GM12891 (cell line): ENCODE data around the gene ME3.

Experiments
- DNase-seq: peaks from one replicate; pipeline ENCODE4 v3.0.0; 2011; ENCODE audit warnings: low spot score; ENCODE audit not compliant: insufficient read length
- FAIRE-seq: peaks from 2 replicates; lab custom pipeline; 2011; peaks lifted over from hg19 to GRCh38; lab: Jason Lieb, UNC
- PAX5 ChIP-seq: IDR thresholded peaks from 2 replicates; pipeline ENCODE4 v1.6.1; 2011; ENCODE audit warnings: low read length, moderate library complexity, mild to moderate bottlenecking; ENCODE audit not compliant: insufficient read depth, severe bottlenecking
- POLR2A ChIP-seq: IDR thresholded peaks from 2 replicates; pipeline ENCODE4 v1.6.1; 2011; ENCODE audit warnings: low read depth, low read length, control low read depth
- POLR2AphosphoS5 ChIP-seq: IDR thresholded peaks from 2 replicates; pipeline ENCODE4 v1.6.1; 2011; ENCODE audit warnings: low read depth, low read length, control low read depth
- POU2F2 ChIP-seq: IDR thresholded peaks from 2 replicates; pipeline ENCODE4 v1.6.1; 2011; ENCODE audit warnings: low read depth, mild to moderate bottlenecking, control low read depth, low read length, moderate library complexity
- SPI1 ChIP-seq: IDR thresholded peaks from 2 replicates; pipeline ENCODE4 v1.6.1; 2011; ENCODE audit warnings: low read depth, low read length, control low read depth
- TAF1 ChIP-seq: IDR thresholded peaks from 2 replicates; pipeline ENCODE4 v1.6.1; 2011; ENCODE audit warnings: low read depth, low read length, control low read depth

Gene ME3

DNA sequence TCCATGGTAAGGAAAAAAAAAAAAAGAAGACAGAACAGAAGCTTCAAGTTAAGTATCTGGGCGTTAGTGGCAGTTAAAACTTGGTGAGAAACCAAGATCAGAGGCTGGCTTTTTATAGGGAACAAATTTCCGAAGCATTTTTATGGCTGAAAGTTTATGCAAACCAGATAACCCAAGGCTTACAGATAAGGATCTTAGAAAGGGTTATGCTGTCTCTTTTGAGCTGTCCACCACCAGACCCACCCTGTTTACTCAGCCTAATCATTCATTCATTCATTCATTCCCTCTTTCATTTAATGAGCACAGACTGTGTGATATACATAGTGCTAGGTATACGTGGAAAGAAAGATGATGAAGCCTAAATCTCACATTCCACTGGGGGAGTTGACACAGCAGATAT is 89.5 kb downstream of the ME3 start:
- DNase-seq = no peak

GRCh38 chr11:86580535-86580934 is 91.9 kb downstream of the ME3 start:
- DNase-seq = no peak
- no peak for FAIRE-seq
- TF ChIP-seq POLR2A (no peak), TAF1 (no peak), POLR2AphosphoS5 (no peak), POU2F2 (no peak), PAX5 (no peak), SPI1 (no peak)

More for the DNA sequence above, 89.5 kb downstream of the ME3 start:
- no peak for FAIRE-seq
- TF ChIP-seq SPI1 (no peak), PAX5 (no peak), POLR2AphosphoS5 (no peak), POLR2A (no peak)

DNA sequence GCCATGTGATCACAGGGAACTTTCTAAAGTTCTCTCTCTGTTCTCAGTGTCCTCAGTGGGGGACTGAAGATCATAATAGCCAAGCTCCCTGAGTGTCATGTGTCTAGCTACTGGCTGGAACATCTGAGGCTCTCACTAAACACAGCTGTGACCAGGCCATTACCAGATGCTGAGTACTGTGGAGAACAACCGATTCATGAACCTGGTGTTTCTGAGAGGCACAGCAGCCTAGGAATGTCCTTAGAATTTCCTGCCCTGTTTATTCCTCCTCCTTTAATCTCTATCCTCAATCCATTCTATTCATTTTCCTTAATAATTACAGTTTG is 93.0 kb downstream of the ME3 start:
- DNase-seq (no peak), FAIRE-seq (no peak)
- TF ChIP-seq PAX5 = no peak
- TF ChIP-seq POU2F2 = no peak
- no peak for TF ChIP-seq POLR2AphosphoS5
- no peak for TF ChIP-seq POLR2A
- no peak for TF ChIP-seq SPI1
- TF ChIP-seq TAF1 = no peak

DNA sequence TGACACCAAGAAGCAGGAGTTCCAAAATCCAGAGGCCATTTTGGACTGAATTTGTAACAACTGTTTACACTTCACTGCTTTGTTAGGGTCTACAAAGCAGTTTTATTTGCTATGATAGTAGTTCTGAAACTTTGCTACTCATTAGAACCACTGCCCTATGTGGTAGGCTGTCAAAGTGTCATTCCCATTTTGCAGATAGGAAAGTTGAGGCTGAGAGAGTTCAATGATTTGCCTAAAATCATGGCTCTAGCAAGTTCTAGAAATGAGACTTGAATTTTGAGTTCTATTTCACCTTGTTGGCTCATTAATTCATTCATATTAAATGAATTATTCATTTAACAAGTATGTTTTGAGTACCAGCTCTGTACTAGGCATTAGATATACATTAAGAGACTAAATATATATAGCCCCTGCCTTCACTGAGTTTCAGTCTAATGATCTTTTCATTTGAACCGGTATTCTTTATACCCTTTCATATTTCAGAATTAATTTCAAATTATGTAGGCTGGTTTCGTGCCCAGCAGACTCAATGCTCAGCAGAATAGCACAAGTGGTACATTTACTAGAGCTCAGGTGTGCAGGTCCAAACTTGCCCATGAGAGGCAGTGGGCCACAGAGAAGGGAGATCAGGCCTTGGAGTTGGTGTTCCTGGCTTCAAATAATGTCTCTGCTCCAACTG is 93.5 kb downstream of the ME3 start:
- no peak for FAIRE-seq
- TF ChIP-seq POU2F2 (no peak), PAX5 (no peak), SPI1 (no peak), POLR2A (no peak), TAF1 (no peak), POLR2AphosphoS5 (no peak)
- no peak for DNase-seq

DNA sequence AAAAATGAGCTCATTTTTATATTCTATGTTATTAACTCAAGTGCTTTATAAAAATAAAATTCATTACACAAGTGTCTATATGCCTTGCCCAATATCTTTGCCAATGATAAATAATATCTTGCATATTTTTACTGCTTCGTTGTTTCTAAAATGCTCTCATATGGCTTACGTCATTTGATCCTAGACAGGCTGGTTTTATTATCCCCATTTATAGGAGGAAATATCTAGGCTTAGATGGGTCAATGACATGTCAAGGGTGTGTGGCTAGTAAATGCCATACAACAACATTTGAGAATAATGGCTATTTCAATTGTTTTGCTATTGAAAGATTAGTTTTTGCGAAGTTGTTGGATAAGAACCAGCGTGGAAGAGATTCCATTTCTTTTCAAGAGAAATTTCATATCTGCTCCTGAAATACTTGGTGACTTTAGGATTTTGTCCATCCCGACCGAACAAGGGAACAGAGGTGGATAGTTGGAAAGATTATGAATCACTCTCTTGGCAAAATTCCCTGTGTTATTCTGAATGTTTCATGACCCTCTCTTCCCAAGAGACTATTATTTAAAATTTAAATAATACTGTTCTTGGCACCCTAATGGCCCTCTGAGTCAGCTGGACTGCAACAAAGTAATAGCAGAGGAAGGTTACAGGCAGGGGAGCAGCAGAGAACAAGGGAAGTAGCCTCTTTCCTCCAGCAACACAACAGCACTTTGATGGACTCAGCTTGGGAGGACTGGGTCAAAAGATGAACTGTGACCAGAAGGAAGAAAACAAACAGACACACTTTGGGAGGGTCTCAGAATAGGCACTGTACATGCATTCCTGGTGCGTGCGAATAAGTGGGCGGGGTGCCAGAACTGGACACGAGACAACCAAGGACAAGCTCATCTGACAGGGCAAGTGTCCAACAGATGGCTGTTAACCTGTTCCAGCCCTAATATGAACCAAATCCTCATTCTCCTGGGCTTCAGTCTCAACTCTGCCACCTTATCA is 94.5 kb downstream of the ME3 start:
- DNase-seq (no peak), FAIRE-seq (no peak)
- TF ChIP-seq POLR2A (no peak), PAX5 (no peak)

DNA sequence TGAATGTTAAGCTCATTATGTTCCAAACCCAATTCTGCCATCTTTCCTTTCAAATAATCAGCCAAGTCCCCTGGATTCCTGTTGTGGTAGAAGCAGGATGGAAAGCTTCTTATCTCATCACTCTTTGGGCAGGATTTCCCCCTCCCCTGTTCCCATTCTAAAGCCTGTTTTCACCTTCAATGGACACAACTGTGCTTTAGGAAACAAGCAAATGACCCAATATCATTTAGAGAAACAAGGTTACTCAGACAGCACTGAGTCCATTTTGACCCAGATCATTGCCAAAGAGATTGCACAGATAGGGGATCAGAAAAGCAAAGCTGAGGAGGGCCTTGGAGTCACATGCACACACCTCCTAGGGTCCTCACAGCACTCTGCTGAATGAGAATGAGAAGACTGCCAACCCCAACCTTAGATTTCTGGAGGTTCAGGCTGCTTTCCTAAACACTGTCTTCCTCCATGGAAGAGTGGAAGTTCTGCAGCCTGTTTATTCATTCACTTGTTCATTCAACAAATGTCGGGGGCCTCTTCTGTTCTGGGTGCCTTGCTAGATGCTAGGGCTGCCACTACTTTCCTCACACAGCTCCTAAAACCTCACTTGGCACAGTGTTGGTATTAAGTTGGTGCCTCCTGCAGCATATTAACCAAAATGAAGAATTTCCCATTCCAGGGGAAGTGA is 95.3 kb downstream of the ME3 start:
- DNase-seq (no peak), FAIRE-seq (no peak)
- no peak for TF ChIP-seq SPI1
- no peak for TF ChIP-seq POU2F2
- TF ChIP-seq TAF1 = no peak
- TF ChIP-seq POLR2AphosphoS5 = no peak
- TF ChIP-seq POLR2A = no peak
- TF ChIP-seq PAX5 = no peak

DNA sequence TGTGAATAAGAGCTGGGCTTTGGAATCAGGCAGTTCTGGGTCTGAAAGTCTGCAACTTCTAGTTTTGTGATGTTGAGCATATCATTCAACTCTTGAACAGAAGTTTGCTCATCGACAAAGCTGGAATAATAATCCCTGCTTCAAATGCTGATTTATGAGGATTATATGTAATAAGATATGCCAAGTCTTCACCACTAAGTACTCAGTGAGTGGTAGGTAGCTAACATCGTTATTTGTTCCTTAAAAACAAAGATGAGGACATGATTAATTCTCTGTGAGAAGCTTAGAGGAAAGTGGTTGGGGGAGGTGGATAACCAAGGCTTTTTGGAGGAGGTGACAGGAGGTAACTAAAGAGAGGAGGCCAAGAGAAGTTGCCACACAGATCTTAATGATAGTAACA is 96.5 kb downstream of the ME3 start:
- no peak for FAIRE-seq
- no peak for TF ChIP-seq PAX5
- no peak for TF ChIP-seq POLR2A
- TF ChIP-seq SPI1 = no peak
- no peak for TF ChIP-seq TAF1
- no peak for TF ChIP-seq POU2F2
- TF ChIP-seq POLR2AphosphoS5 = no peak
- DNase-seq = no peak

DNA sequence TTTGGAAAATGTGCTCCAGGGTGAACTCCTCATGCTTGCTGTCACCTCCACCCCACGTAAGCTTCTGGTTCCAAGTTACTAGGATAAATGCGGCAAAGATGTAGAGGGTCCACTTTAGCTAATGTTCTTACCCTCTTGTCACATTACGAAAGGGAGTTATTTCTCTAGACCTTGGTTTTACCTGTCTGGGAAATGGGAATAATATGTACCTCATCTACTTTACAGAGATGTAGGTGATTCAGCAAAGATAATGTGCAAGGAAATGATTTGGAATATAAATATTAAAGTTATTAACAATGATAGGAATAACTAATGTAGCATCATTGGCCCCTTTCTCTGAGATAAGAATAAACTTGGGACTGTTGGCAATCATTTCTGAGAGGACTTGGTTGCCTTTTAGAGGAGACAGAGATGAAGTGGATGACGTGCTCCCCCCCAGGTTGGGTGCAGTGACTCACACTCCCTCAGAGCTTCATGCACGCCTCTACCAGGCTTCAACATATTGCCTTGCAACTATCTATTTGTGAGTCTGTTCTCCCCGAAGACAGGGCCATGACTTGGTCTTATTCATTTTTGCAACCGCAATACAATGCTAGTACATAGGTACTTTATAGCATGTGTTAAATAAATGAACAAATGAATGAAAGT is 97.1 kb downstream of the ME3 start:
- FAIRE-seq (no peak), DNase-seq (no peak)
- no peak for TF ChIP-seq POLR2A

GRCh38 chr11:86574493-86575207 is 97.8 kb downstream of the ME3 start:
- TF ChIP-seq POLR2AphosphoS5 (no peak), POU2F2 (no peak), SPI1 (no peak), TAF1 (no peak), PAX5 (no peak)
- FAIRE-seq = no peak
- no peak for DNase-seq
